IMR-90 (cell line): ENCODE results near the gene MUC6. TPM values are rescaled to one million over a fixed set of nuclear protein-coding genes. Genes with fewer than 3 reads are reported as not detected.

Source experiments
- ATAC-seq: fragments of 200-7000 bp; cut with Tn5 transposase; 2 replicates; pipeline ENCODE4 v1.9.1; 2020; ENCODE audit warnings: low read depth, mild to moderate bottlenecking, moderate library complexity
- BruUV-seq: library from RNA; stranded (reverse); fragments of 400-500 nt; replicated peaks from 2 replicates; lab custom pipeline; 2021; lab: Mats Ljungman, UMichigan
- CTCF ChIA-PET: fragments of 300-600 bp; formaldehyde crosslinking; extraction: SDS; loops from one replicate; lab custom pipeline; 2021; ENCODE audit warnings: antibody characterized with exemption; lab: Yijun Ruan, JAX
- POLR2A ChIA-PET: fragments of 300-600 bp; sonication (Branson Sonifier 250); formaldehyde crosslinking; loops from one replicate; lab custom pipeline; 2022; ENCODE audit warnings: antibody characterized with exemption; ENCODE audit not compliant: unreplicated experiment; lab: Charles Lee
- DNase-seq: peaks from one replicate; pipeline ENCODE4 v3.0.0; 2013
- H2AFZ ChIP-seq: replicated peaks from 2 replicates; pipeline ENCODE3; 2013; ENCODE audit warnings: low read length, mild to moderate bottlenecking; ENCODE audit not compliant: poor library complexity
- H2AK5ac ChIP-seq: 2 replicates; pipeline ENCODE4 v1.6.1; 2013; ENCODE audit warnings: low read depth, low read length, inconsistent platforms
- H2AK9ac ChIP-seq: replicated peaks from 2 replicates; pipeline ENCODE3; 2013; ENCODE audit warnings: mild to moderate bottlenecking, low read depth, low read length, moderate library complexity; ENCODE audit not compliant: poor library complexity
- H2BK120ac ChIP-seq: 2 replicates; pipeline ENCODE4 v1.6.1; 2013; ENCODE audit warnings: low read depth, low read length, inconsistent platforms
- H2BK15ac ChIP-seq: 3 replicates; pipeline ENCODE4 v1.6.1; 2013; ENCODE audit warnings: low read depth, low read length, inconsistent platforms
- H2BK20ac ChIP-seq: 2 replicates; pipeline ENCODE4 v1.6.1; 2013; ENCODE audit warnings: low read depth, mild to moderate bottlenecking, inconsistent platforms, low read length, moderate library complexity
- H2BK5ac ChIP-seq: 2 replicates; pipeline ENCODE4 v1.6.1; 2013; ENCODE audit warnings: mild to moderate bottlenecking, low read depth, low read length, inconsistent platforms; ENCODE audit not compliant: poor library complexity, severe bottlenecking
- H3K14ac ChIP-seq: replicated peaks from 2 replicates; pipeline ENCODE4 v1.6.1; 2013; ENCODE audit warnings: low read depth, low read length, inconsistent platforms
- H3K18ac ChIP-seq: 2 replicates; pipeline ENCODE4 v1.6.1; 2013; ENCODE audit warnings: low read depth, low read length, control low read depth
- H3K23ac ChIP-seq: 2 replicates; pipeline ENCODE4 v1.6.1; 2013; ENCODE audit warnings: low read depth, low read length, inconsistent platforms
- H3K27ac ChIP-seq: 2 replicates; pipeline ENCODE4 v1.5.1; 2013; ENCODE audit warnings: mild to moderate bottlenecking, control low read depth, low read length; ENCODE audit not compliant: insufficient read depth
- H3K27me3 ChIP-seq: 2 replicates; pipeline ENCODE4 v1.6.1; 2013; ENCODE audit warnings: low read length; ENCODE audit not compliant: control insufficient read depth, insufficient read depth
- H3K36me3 ChIP-seq: 2 replicates; pipeline ENCODE4 v1.6.1; 2013; ENCODE audit warnings: low read length, mixed read lengths; ENCODE audit not compliant: control insufficient read depth, insufficient read depth
- H3K4ac ChIP-seq: 2 replicates; pipeline ENCODE4 v1.6.1; 2013; ENCODE audit warnings: low read depth, low read length, inconsistent platforms
- H3K4me1 ChIP-seq: 2 replicates; pipeline ENCODE4 v1.6.1; 2013; ENCODE audit warnings: low read length, mixed read lengths; ENCODE audit not compliant: control insufficient read depth, insufficient read depth
- H3K4me2 ChIP-seq: 2 replicates; pipeline ENCODE4 v1.6.1; 2013; ENCODE audit warnings: low read depth, mild to moderate bottlenecking, control low read depth, low read length, moderate library complexity
- H3K4me3 ChIP-seq: 2 replicates; pipeline ENCODE4 v1.5.1; 2013; ENCODE audit warnings: low read depth, mild to moderate bottlenecking, control low read depth, low read length, moderate library complexity; ENCODE audit not compliant: insufficient read depth
- H3K56ac ChIP-seq: 2 replicates; pipeline ENCODE4 v1.6.1; 2013; ENCODE audit warnings: low read length, inconsistent platforms; ENCODE audit not compliant: insufficient read depth; ENCODE audit errors: extremely low read depth
- H3K79me1 ChIP-seq, 2 experiments: 2 replicates each; pipeline ENCODE4 v1.6.1; 2013; ENCODE audit warnings: low read length in 2 of 2, inconsistent platforms in 1 of 2, low read depth in 1 of 2
- H3K9ac ChIP-seq: 2 replicates; pipeline ENCODE4 v1.6.1; 2013; ENCODE audit warnings: low read depth, low read length, control low read depth
- H3K9me1 ChIP-seq: 2 replicates; pipeline ENCODE4 v1.6.1; 2013; ENCODE audit warnings: low read length, inconsistent platforms; ENCODE audit not compliant: insufficient read depth
- H3K9me3 ChIP-seq: 2 replicates; pipeline ENCODE4 v1.6.1; 2013; ENCODE audit warnings: low read length; ENCODE audit not compliant: control insufficient read depth, insufficient read depth
- H4K20me1 ChIP-seq: 2 replicates; pipeline ENCODE4 v1.6.1; 2013; ENCODE audit warnings: low read length, inconsistent platforms; ENCODE audit not compliant: insufficient read depth
- H4K5ac ChIP-seq: 2 replicates; pipeline ENCODE4 v1.6.1; 2013; ENCODE audit warnings: mild to moderate bottlenecking, low read depth, low read length, control low read depth
- H4K8ac ChIP-seq, 2 experiments: 2 replicates each; pipeline ENCODE4 v1.6.1; 2013; ENCODE audit warnings: low read depth in 2 of 2, low read length in 2 of 2, control low read depth in 1 of 2, inconsistent platforms in 1 of 2
- H4K91ac ChIP-seq: 2 replicates; pipeline ENCODE4 v1.6.1; 2013; ENCODE audit warnings: low read depth, low read length, inconsistent platforms; ENCODE audit not compliant: insufficient read depth
- BHLHE40 ChIP-seq: fragments of 150-350 bp; IDR thresholded peaks from 2 replicates; pipeline ENCODE4 v1.6.1; 2016; ENCODE audit warnings: mild to moderate bottlenecking, low read depth, low read length
- CEBPB ChIP-seq: IDR thresholded peaks from 2 replicates; pipeline ENCODE4 v1.6.1; 2012; ENCODE audit warnings: low read depth, low read length, improper control_type of control experiment
- CHD1 ChIP-seq: IDR thresholded peaks from 2 replicates; pipeline ENCODE4 v1.6.1; 2012; ENCODE audit warnings: low read depth, low read length, improper control_type of control experiment
- ELK1 ChIP-seq: fragments of 150-350 bp; IDR thresholded peaks from 2 replicates; pipeline ENCODE4 v1.6.1; 2016; ENCODE audit warnings: low read depth, mild to moderate bottlenecking, low read length, moderate library complexity, borderline replicate concordance
- FOS ChIP-seq: fragments of 150-350 bp; IDR thresholded peaks from 2 replicates; pipeline ENCODE4 v1.6.1; 2016; ENCODE audit warnings: low read depth, low read length
- MAFK ChIP-seq: IDR thresholded peaks from 2 replicates; pipeline ENCODE4 v1.6.1; 2012; ENCODE audit warnings: low read depth, low read length, improper control_type of control experiment
- MAZ ChIP-seq: IDR thresholded peaks from 2 replicates; pipeline ENCODE4 v1.6.1; 2012; ENCODE audit warnings: low read depth, mild to moderate bottlenecking, low read length, improper control_type of control experiment, moderate library complexity, borderline replicate concordance
- MXI1 ChIP-seq: IDR thresholded peaks from 2 replicates; pipeline ENCODE4 v1.6.1; 2012; ENCODE audit warnings: low read depth, mild to moderate bottlenecking, low read length, moderate library complexity, borderline replicate concordance
- NFE2L2 ChIP-seq: fragments of 150-350 bp; IDR thresholded peaks from 2 replicates; pipeline ENCODE4 v1.6.1; 2016; ENCODE audit warnings: low read depth, mild to moderate bottlenecking, low read length
- POLR2A ChIP-seq: IDR thresholded peaks from 2 replicates; pipeline ENCODE4 v1.6.1; 2012; ENCODE audit warnings: mild to moderate bottlenecking, low read depth, low read length
- RAD21 ChIP-seq: IDR thresholded peaks from 2 replicates; pipeline ENCODE4 v1.6.1; 2012; ENCODE audit warnings: low read length, improper control_type of control experiment
- RCOR1 ChIP-seq: IDR thresholded peaks from 2 replicates; pipeline ENCODE4 v1.6.1; 2012; ENCODE audit warnings: mild to moderate bottlenecking, low read length, improper control_type of control experiment; ENCODE audit not compliant: insufficient replicate concordance
- RFX5 ChIP-seq: IDR thresholded peaks from 2 replicates; pipeline ENCODE4 v1.8.0; 2012; ENCODE audit warnings: low read depth, mild to moderate bottlenecking, low read length, moderate library complexity
- SMC3 ChIP-seq: fragments of 150-350 bp; IDR thresholded peaks from 2 replicates; pipeline ENCODE4 v1.6.1; 2016; ENCODE audit warnings: low read depth, mild to moderate bottlenecking, antibody characterized with exemption, low read length, moderate library complexity
- USF2 ChIP-seq: fragments of 150-350 bp; IDR thresholded peaks from 2 replicates; pipeline ENCODE4 v1.6.1; 2017; ENCODE audit warnings: mild to moderate bottlenecking, antibody characterized with exemption, low read length, low read depth
- WGBS, 2 experiments: methylation state at CpG; one replicate each; pipeline versions ENCODE4 v1.1.5 to v1.1.7; 2013; ENCODE audit warnings: missing lambda C conversion rate in 2 of 2; ENCODE audit not compliant: insufficient read length in 1 of 2; ENCODE audit errors: extremely low coverage in 2 of 2; 5-methylcytosine and 5-hydroxymethylcytosine counted together
- dilution Hi-C: fragments of 300-500 bp; cut with HindIII; formaldehyde crosslinking; loops from one replicate; pipeline ENCODE4 v1.14.3; 2018; ENCODE audit warnings: low sequenced_read_pairs; ENCODE audit not compliant: unreplicated experiment
- in situ Hi-C: fragments of 300-500 bp; cut with MboI; formaldehyde crosslinking; loops from 3 replicates; pipeline ENCODE4 v1.14.3; 2019; ENCODE audit warnings: low sequenced_read_pairs, inconsistent platforms, mixed read lengths
- intact Hi-C: fragments of 100-400 bp; cut with micrococcal nuclease; formaldehyde crosslinking; loops from 2 replicates; pipeline ENCODE4 v1.10.0; 2022
- polyA plus RNA-seq, 3 experiments: library from polyadenylated mRNA; depleted of rRNA; stranded (reverse); fragments of >200 nt; gene quantifications; 2 replicates each; pipeline ENCODE4 v1.2.3, GENCODE V29; 2012; ENCODE audit warnings: low replicate concordance in 1 of 3
- total RNA-seq: library from RNA; depleted of rRNA; stranded (reverse); fragments of >200 nt; gene quantifications from 2 replicates; pipeline ENCODE4 v1.2.3, GENCODE V29; 2012

Gene MUC6
- total and polyA plus RNA-seq, 2 of the 4 experiments (the other 2 are of a cell fraction): not detected

GRCh38 chr11:967995-968751 is 68.3 kb downstream of the MUC6 start:
- no peak overlapping the region for H3K9ac ChIP-seq
- H3K4me1 ChIP-seq: peaks cover 5% of the 10 kb centered on the region
- peaks cover 39% of the 10 kb centered on the region for H3K36me3 ChIP-seq
- no peak overlapping the region for H3K27ac ChIP-seq
- DNase-seq: no peak
- no peak overlapping the region for H3K23ac ChIP-seq
- H2BK5ac ChIP-seq: no peak overlapping the region
- H3K27me3 ChIP-seq: no peaks in the 10 kb centered on the region
- no peak overlapping the region for H2BK15ac ChIP-seq
- peaks cover 43% of the 10 kb centered on the region for H4K20me1 ChIP-seq
- no peak overlapping the region for H4K5ac ChIP-seq
- H4K8ac ChIP-seq: no peak overlapping the region
- no peak overlapping the region for H3K4ac ChIP-seq
- ATAC-seq: no peak
- no peak overlapping the region for H3K18ac ChIP-seq
- H3K56ac ChIP-seq: no peak overlapping the region
- 97% methylated on average over 7 of the region's 31 CpGs; no CpG with 5 or more reads in 1 of the 2 experiments for WGBS, 2 experiments
- no peak overlapping the region for H3K14ac ChIP-seq
- intact Hi-C loops (loop anchor here (5.0 kb wide), 1 partner anchor 36 kb away; no protein-coding TSS in a partner anchor), dilution Hi-C loops (no loop called here), in situ Hi-C loops (no loop called here)
- peaks cover 6% of the 10 kb centered on the region; the same call in 1 of the 2 replicates for H3K9me1 ChIP-seq
- H3K9me3 ChIP-seq: no peaks in the 10 kb centered on the region
- BruUV-seq: no TSS peak
- no peak overlapping the region for H3K4me2 ChIP-seq
- no peak overlapping the region for H2BK20ac ChIP-seq
- no peak overlapping the region for H2AK9ac ChIP-seq
- ChIA-PET CTCF (no interaction called here), POLR2A (no interaction called here)
- no peak overlapping the region for H2AFZ ChIP-seq
- H2AK5ac ChIP-seq: no peak overlapping the region
- H2BK120ac ChIP-seq: no peak overlapping the region
- peaks cover 26 to 67% of the 10 kb centered on the region in 2 experiments for H3K79me1 ChIP-seq
- no peak overlapping the region for H3K4me3 ChIP-seq
- H4K91ac ChIP-seq: no peak overlapping the region
- TF ChIP-seq USF2: no peak
- TF ChIP-seq MAFK: no peak
- TF ChIP-seq CHD1: no peak
- TF ChIP-seq RAD21: no peak
- TF ChIP-seq ELK1: no peak
- no peak for TF ChIP-seq NFE2L2
- no peak for TF ChIP-seq BHLHE40
- TF ChIP-seq SMC3: no peak
- TF ChIP-seq RCOR1: no peak
- no peak for TF ChIP-seq MXI1
- no peak for TF ChIP-seq MAZ
- TF ChIP-seq CEBPB: no peak
- no peak for TF ChIP-seq FOS
- no peak for TF ChIP-seq RFX5
- no peak for TF ChIP-seq POLR2A
